ENCODE measurements around the gene MTIF3. TPM values are rescaled to one million over a fixed set of nuclear protein-coding genes. Genes with fewer than 3 reads are reported as not detected.

MTIF3 gene
- total RNA-seq, 1 experiment from 2014 or later = 26.9 TPM

GRCh38 chr13:27396252-27396846 lies 54.0 kb downstream of the MTIF3 start:
- DNase-seq (ENCODE audit: low read depth in 1 of 2, low spot score in 2 of 2) = no peak
- no peak overlapping the region for H3K27ac ChIP-seq
- no peak overlapping the region for H3K4me3 ChIP-seq
- no peaks in the 10 kb centered on the region for H3K27me3 ChIP-seq (replicated peaks)
- H3K4me1 ChIP-seq (replicated peaks) = no peaks in the 10 kb centered on the region
- H3K36me3 ChIP-seq = no peaks in the 10 kb centered on the region
- no peaks in the 10 kb centered on the region for H3K9me3 ChIP-seq (replicated peaks)

GRCh38 chr13:27395007-27395510 lies 55.3 kb downstream of the MTIF3 start:
- H3K4me1 ChIP-seq (replicated peaks) = no peaks in the 10 kb centered on the region
- no peaks in the 10 kb centered on the region for H3K9me3 ChIP-seq (replicated peaks)
- H3K27me3 ChIP-seq (replicated peaks) = no peaks in the 10 kb centered on the region
- DNase-seq (ENCODE audit: low read depth in 1 of 2, low spot score in 2 of 2) = no peak
- no peaks in the 10 kb centered on the region for H3K36me3 ChIP-seq
- no peak overlapping the region for H3K27ac ChIP-seq
- H3K4me3 ChIP-seq = no peak overlapping the region

GRCh38 chr13:27393101-27393500 lies 57.3 kb downstream of the MTIF3 start:
- H3K4me3 ChIP-seq = no peak overlapping the region
- no peaks in the 10 kb centered on the region for H3K27me3 ChIP-seq (replicated peaks)
- no peak overlapping the region for H3K27ac ChIP-seq
- no peak for DNase-seq (ENCODE audit: low read depth in 1 of 2, low spot score in 2 of 2)
- no peaks in the 10 kb centered on the region for H3K9me3 ChIP-seq (replicated peaks)
- no peaks in the 10 kb centered on the region for H3K4me1 ChIP-seq (replicated peaks)
- H3K36me3 ChIP-seq = no peaks in the 10 kb centered on the region

GRCh38 chr13:27391471-27391870 lies 58.9 kb downstream of the MTIF3 start:
- no peak for DNase-seq (ENCODE audit: low read depth in 1 of 2, low spot score in 2 of 2)
- no peaks in the 10 kb centered on the region for H3K4me1 ChIP-seq (replicated peaks)
- H3K27ac ChIP-seq = no peak overlapping the region
- no peaks in the 10 kb centered on the region for H3K27me3 ChIP-seq (replicated peaks)
- H3K4me3 ChIP-seq = no peak overlapping the region
- no peaks in the 10 kb centered on the region for H3K36me3 ChIP-seq
- H3K9me3 ChIP-seq (replicated peaks) = no peaks in the 10 kb centered on the region

GRCh38 chr13:27389891-27390290 lies 60.5 kb downstream of the MTIF3 start:
- Histone ChIP-seq H3K4me3 (no peak overlapping the region), H3K36me3 (no peaks in the 10 kb centered on the region), H3K4me1 (replicated peaks) (no peaks in the 10 kb centered on the region), H3K9me3 (replicated peaks) (no peaks in the 10 kb centered on the region), H3K27ac (no peak overlapping the region), H3K27me3 (replicated peaks) (no peaks in the 10 kb centered on the region)
- DNase-seq (ENCODE audit: low read depth in 1 of 2, low spot score in 2 of 2) = no peak

GRCh38 chr13:27388241-27388640 lies 62.1 kb downstream of the MTIF3 start:
- no peaks in the 10 kb centered on the region for H3K4me1 ChIP-seq (replicated peaks)
- H3K4me3 ChIP-seq = no peak overlapping the region
- H3K27me3 ChIP-seq (replicated peaks) = no peaks in the 10 kb centered on the region
- no peak overlapping the region for H3K27ac ChIP-seq
- no peaks in the 10 kb centered on the region for H3K36me3 ChIP-seq
- no peaks in the 10 kb centered on the region for H3K9me3 ChIP-seq (replicated peaks)
- no peak for DNase-seq (ENCODE audit: low read depth in 1 of 2, low spot score in 2 of 2)

Other genes with a start within 250 kb of the MTIF3 start
- gene RPL21, start 199.0 kb downstream of the MTIF3 start, total RNA-seq (2014; rRNA removed; shearing (Covaris generic)) = 625 and 934 TPM in 2 replicates
- 1.6 and 1.9 TPM in 2 replicates for gene RASL11A, start 179.7 kb downstream of the MTIF3 start, total RNA-seq (2014; rRNA removed; shearing (Covaris generic))
- gene GTF3A, start 25.9 kb downstream of the MTIF3 start, total RNA-seq (2014; rRNA removed; shearing (Covaris generic)) = 58.8 and 106 TPM in 2 replicates
- gene LNX2, start 170.0 kb upstream of the MTIF3 start, total RNA-seq (2014; rRNA removed; shearing (Covaris generic)) = 8.1 and 8.2 TPM in 2 replicates
- gene POLR1D, start 171.3 kb upstream of the MTIF3 start, total RNA-seq (2014; rRNA removed; shearing (Covaris generic)) = 46.5 and 68.4 TPM in 2 replicates

Data from SJSA1 (cell line).